ENCODE measurements around the gene SLC22A3.
"Not testable (repeated sequence)": the region's sequence is repeated elsewhere in the genome, so short reads cannot be mapped to it uniquely, and the experiment has no call there.

The SLC22A3 gene, protein sequence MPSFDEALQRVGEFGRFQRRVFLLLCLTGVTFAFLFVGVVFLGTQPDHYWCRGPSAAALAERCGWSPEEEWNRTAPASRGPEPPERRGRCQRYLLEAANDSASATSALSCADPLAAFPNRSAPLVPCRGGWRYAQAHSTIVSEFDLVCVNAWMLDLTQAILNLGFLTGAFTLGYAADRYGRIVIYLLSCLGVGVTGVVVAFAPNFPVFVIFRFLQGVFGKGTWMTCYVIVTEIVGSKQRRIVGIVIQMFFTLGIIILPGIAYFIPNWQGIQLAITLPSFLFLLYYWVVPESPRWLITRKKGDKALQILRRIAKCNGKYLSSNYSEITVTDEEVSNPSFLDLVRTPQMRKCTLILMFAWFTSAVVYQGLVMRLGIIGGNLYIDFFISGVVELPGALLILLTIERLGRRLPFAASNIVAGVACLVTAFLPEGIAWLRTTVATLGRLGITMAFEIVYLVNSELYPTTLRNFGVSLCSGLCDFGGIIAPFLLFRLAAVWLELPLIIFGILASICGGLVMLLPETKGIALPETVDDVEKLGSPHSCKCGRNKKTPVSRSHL

DNA sequence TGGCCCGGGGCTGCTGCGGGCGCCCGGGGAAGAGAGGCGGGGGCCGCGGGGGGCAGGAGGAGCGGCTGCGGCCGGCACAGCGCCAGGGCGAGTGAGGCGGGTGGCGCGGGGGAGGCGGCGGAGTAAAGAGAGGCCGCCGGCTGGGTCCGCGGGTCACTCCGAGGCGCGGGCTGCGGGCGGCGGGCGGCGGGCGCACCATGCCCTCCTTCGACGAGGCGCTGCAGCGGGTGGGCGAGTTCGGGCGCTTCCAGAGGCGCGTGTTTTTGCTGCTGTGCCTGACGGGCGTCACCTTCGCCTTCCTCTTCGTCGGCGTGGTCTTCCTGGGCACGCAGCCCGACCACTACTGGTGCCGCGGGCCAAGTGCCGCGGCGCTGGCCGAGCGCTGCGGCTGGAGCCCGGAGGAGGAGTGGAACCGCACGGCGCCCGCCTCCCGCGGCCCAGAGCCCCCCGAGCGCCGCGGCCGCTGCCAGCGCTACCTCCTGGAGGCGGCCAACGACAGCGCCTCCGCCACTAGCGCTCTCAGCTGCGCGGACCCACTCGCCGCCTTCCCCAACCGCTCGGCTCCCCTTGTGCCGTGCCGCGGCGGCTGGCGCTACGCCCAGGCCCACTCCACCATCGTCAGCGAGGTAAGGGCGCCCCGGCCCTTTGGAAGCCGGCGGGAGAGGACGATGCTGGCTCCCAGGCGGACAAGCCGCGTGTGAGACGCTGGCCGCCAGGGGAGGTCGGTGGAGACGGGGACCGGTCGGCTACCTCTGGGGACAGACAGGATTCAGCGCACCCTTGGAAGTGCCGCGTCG, at the start of gene SLC22A3:
TSS of gene SLC22A3 (plus strand) at position 156 of the 797 bp plus-strand sequence. CDS start at position 198, 42 bp downstream.
- no peak for DNase-seq

DNA sequence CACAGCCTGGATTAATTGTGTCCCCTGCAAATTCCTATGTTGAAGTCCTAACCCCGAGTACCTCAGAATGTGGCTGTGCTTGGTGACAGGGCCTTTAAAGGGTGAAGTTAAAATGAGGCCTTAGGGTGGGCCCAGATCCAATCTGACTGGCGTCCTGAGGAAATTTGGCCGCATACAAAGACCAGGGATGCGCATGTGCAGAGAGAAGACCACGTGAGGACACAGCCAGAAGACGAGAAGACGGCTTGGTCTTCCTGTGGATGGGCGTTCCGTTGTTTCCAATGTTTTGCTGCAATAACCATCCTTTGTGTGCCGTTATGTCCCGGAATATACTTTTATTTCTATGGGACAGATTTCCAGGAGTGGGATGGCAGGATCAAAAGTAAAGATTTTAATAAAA, 48.6 kb upstream of the SLC22A3 start:
- DNase-seq: no peak

DNA sequence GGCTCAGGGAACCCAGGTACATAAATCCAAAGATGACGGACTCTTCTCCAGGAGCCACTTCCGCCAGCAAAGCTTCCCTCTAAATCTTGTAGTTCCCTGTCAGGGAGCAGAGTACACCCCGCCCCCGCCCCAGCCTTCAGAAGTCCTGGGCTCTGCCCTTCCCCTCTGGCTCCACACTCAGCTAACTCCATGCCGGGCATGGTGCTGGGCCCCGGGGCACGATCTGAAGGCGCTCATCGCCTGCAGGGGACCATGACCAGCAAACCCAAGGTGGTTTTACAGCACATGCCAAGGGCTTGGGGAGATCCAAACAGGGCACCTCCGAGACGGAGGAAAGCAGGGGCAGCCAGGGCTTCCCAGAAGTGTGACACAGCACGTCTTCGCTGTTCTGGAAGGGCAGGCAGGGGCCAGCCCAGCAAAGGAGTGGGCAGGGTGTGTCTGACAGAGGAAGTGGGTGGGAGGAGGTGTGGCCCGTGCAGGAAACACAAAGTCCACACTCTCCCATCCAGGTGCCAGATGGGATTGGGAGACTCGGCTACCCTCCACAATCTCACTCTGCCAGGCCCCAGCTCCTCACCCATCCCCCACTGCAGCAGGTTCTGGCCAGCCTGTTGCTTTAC, 48.0 kb upstream of the SLC22A3 start:
- no peak for DNase-seq

DNA sequence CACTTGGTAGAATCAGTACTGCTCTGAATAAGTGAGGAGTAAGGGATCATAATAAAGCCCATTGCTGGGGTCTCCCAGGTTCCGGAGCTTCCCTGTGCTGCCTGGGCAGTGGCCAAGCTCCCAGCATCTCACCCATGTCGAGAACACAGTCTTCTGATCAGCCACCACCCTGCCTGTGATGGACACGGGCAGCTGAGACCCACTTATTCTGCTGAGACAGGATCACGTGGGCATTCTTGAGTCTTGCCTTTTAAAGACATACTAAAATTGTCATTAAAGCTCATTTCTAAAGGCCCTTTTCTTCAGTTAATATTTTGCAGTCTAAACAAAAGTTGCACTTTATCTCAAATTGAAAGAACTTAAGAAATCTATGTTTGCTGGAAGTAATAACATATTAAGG, 46.8 kb upstream of the SLC22A3 start:
- no peak for DNase-seq

DNA sequence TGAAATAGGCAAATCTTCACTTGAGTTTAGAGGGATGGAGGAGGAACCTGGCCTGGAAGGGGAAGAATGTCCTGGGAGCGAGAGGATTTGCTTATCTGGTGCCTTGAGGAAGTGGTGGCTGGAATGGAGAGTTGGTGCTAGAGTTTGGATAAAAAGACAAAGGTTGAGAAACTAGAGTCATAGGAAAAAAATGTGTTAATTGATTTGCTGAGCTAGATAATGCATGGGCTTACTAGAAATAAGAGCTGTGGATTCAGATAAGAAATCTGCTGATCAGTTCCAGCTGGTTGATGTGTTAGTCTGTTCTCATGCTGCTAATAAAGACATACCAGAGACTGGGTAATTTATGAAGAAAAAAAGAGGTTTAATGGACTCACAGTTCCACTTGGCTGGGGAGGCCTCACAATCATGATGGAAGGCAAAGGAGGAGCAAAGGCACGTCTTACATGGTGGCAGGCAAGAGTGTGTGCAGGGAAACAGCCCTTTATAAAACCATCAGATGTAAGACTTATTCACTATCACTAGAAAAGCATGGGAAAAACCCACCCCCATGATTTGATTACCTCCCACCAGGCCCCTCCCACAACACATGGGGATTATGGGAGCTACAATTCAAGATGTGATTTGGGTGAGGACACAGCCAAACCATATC, 45.6 kb upstream of the SLC22A3 start:
- DNase-seq: not testable (repeated sequence)

DNA sequence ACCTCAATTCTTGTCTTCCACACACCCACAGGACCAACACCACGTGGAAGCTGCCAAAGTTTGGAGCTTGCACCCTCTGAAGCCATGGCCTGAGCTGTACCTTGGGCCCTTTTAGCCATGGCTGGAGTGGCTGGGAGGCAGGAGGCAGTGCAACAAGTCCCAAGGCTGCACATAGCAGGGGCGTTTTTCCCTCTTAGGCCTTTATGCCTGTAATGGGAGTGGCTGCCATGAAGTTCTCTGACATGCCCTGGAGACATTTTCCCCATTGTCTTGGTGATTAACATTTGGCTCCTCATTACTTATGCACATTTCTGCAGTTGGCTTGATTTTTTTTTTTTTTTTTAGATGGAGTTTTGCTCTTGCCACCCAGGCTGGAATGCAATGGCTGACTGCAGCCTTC, 44.4 kb upstream of the SLC22A3 start:
- no peak for DNase-seq

DNA sequence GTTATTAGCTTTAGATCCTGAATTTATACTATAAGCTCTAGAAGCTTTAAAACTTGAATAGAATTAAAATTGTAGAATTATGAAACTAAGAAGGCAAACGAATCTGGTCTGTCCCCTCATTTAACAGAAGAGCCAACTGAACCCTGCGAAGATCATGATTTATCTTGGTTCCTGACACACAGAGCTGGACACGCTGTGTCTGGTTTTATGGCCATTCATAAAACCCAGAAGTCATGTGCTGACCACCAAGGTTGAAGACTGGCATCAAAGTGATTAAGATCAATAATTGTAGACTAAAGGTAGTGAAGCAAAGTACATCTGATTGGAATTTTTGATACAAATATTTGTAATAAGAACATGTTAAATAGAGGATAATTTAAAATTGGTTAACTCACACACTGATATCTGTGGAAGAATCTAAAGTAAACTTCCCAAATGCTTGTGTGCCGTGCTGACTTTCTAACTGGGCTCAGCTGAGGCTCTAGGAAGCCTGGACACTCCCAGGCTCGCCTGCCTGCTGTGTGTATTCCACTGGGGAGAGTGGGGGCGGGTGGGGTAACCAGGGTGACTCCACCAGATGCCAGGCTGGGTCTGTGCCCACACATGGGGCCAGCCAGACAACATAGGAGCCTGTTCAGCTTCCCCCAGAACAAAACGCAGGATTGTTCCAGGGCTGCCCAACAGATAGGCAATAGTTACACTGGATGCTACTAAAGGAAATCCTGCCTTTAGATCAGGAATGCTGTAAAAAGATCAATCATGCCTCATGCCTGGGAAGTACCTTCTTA, 42.1 kb upstream of the SLC22A3 start:
- no peak for DNase-seq

DNA sequence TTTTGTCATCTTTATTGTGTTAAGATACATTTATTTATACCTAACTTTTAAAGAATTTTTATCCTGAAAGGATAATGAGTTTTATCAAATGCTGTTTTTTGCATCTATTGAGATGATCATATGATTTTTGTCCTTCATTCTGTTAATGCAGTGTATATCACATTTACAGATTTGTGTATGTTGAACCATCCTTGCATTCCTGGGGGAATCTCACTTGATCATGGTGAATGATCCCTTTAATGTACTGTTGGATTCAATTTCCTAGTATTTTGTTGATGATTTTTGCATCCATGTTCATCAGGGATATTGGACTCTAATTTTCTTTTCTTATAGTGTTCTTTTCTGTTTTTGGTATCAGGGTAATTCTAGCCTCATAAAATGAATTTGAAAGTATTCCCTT, 38.5 kb upstream of the SLC22A3 start:
- no peak for DNase-seq

DNA sequence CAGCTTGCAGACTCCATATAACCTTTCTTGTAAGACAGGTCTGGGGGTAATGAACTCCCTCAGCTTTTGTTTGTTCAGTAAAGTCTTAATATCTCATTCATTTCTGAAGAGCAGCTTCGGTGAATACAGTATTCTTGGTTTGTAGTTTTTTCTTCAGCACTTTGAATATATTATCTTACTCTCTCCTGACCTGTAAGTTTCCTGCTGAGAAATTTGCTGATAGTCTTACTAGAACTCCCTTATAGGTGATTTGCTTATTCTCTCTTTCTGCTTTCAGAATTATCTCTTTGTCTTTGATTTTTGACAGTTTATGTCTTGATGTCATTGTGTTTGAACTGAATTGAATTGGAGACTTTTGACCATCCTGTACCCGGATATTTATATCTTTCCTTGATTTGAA, 35.3 kb upstream of the SLC22A3 start:
- no peak for DNase-seq

DNA sequence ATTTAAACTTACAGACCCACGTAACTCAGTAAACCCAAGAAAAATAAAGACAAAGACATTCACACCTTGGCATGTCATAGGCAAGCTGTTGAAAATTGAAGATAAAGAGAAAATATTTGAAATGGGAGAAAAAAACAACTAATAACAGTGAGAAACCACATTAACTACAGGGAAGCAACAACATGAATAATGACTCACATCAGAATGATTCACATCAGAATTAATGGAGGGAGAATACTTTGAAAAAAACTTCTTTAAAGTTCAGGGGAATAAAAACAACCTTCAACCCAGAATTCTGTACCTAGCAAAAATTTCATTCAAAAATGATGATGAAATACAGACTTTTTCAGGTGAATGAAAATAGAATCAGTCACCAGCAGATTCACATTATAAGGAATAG, 32.9 kb upstream of the SLC22A3 start:
- no peak for DNase-seq

DNA sequence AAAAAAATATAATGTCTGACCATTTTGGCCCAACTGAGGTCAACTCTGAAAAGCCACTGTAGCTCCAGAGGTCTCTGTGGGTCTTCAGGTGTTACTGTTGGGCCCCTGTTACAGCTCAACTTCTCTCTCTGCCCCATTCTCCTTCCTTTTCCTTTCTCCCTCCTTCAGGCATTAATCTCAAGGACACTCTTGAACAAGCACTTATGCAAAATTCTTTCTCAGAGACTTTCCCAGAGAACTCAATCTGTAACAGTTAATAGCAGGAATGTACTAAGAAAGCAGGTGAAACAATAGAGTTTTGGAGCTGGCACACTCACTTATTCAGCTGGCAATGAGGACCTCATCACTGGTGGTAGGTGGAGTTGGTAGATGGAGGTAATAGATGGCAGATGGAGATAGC, 31.9 kb upstream of the SLC22A3 start:
- DNase-seq: no peak

DNA sequence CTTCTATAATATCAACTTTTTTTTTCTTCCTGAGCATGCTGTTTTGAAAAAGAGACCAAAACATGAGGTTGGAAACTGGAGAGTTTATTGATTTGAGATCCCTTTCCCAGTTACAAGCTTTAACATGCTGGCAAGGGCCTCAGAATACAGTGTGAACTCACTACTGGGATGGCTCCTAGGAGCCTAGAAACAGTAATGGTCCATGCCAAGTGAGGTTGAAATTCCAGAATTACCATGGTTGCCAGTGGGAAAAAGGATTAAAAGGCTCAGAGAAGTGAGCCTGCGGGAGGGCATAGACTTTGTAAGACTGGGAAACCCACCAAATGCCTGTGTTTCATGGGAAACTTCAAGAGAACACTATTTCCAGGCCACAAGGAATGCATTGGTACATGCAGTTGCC, 28.9 kb upstream of the SLC22A3 start:
- DNase-seq: no peak

DNA sequence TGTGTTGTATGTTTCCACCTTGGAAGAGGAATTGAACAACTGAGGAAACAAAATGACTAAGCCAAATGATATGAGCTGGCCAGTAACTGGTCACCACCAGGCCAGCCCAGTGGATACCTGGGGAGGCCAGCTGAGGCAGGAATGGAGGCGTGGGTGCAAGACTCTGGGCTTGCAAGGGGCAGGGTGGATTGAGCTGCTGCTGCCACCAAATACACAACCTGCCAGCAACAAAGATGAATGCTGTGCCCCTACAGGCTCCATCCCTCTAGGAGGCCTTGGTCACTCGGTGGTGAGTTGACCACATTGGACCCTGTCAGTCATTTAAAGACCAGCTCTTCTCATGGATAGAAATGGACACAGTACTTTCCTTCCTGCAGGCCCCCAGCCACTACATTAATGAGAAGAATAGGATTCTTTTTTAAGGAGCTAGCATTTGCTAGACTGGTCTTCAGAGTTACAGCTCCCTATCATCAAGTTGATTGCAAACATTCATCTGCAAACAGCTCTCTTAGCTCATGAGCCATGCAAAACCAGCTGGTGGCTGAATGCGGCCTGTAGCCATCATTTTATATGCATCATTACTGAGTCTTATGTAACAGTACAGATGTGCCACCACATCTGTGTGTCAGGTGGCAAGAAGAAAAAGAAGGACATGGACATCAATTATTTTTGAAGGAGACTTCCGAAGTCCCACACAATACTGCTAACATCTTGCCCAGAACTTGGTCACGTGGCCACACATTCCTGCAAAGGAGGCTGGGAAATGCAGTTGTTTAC, 26.3 kb upstream of the SLC22A3 start:
- DNase-seq: no peak

DNA sequence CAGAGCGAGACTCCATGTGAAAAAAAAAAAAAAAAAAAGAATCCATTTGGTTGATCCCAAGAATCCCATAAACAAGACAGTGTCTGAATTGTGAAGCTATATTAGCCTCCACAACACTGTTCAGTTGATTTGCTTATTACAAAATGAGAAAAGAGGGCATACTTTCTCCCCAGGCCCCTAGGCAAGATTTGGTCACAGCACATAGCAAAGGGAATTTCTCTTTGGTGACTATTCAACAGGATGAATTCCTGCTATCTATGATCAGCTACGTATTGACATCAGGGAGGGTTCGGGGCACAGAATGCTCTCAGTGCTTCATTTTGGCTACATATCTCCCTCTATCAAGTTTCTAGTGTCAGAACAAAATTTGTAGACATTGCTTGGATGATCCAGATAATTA, 20.2 kb upstream of the SLC22A3 start:
- DNase-seq: no peak

DNA sequence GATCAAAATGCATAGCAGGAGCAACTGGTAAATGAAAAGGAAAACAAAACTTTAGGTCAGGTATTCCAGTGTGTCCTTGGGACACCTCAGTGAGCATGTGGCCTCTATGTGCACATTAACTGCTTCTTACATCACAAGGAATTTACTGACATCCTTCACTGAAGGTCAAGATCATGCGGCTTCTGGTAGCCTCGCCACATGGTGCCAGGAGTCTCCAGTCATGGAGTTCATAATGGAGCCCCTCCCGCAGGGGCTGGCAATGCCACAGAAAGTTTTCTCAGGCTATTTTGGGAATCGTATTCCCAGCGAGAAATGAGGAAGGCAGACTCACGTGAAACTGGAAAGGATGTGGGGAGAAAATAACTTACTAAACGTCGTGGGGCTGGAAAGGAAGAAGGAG, 19.7 kb upstream of the SLC22A3 start:
- no peak for DNase-seq

DNA sequence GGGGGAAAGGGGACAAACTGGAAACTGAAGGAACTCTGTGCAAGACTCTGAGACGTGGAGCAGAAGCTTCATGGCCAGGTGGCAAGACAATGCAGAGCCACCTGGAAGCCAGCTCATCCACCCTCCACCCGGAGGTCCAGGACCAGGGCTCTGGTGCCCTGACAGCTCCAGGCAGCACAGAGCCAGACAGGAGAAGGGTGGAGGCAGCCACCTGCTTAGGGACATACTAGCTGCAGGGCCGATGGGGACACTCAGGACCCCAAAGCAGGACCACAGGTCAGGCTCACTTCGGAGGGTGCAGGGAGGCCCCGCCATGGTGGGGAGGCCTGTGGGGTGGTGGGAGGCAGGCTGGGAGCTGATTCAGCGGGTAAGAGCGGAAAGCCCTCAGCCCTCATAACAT, 19.0 kb upstream of the SLC22A3 start:
- no peak for DNase-seq

DNA sequence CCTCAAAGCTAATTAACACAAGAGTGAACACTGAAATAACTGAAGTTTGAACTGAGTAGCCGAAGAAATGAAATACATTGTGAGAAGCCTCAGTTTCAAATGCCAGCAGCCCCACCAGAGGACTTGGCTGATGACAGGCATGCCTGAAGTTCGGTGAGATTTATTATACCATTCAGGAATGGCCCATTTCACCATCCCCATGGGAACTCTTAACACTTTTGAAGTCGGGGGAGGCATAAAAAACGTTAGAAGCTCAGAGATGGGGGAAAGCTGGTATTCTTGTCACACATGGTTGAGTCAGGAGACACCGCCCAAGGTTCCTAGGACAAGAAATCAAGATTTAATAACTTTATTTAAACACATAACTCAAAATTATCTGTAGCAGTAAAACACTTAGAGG, 17.6 kb upstream of the SLC22A3 start:
- DNase-seq: no peak

DNA sequence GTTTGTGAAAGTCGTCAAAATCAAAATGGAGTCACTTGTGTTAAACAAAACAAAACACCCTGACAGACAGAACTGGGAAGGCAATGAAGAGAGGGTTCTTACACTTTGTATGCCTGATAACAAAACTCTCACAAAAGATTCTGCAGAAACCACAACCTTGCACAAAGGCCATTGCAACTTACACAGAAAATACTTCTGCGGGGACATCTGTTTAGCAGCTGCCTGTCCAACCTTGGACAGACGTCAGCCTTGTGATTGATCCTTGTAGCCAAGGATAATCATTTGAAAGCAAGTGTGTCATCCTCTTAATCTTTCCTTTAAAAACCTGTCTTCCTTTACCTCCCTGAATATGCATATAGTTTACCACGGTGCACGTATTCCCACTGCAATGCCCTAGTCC, 17.0 kb upstream of the SLC22A3 start:
- DNase-seq: no peak

DNA sequence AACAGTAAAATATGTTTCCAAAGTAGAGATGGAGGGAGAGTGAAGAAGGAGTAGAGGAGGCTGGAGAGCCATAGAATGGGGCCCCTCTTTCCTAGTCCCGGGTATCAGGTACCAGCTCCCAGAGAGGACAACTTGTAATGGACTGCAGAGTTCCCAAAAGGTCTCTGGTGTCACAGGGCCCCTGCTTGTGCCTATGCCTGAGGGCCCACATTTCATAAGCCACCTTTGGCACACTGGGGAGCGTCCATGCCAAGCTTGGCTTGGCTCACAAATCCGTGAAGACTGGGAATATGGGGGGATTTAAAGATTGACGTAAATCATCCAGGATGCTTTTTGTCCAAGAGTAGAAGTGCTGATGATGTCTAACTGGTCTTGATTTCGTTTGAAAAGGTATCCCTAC, 16.4 kb upstream of the SLC22A3 start:
- DNase-seq: no peak

DNA sequence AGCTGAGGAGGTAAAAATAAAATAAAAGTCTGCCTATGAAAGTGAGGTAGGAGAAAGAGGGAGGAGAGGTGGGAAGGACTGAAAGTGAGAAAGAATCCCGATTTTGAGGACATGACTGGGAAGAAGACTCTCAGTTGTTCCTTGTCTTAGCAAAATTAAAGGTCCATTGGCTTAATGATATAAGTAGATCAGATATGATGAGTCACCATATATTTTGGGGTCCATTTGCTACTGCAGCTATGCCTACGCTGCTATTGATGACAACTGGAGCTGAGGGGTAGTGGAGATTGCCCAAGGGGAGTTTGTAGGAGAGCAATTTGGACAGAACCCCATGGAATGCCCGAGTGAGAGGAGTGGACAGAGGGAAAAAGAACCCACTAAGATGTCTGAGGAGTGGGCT, 15.1 kb upstream of the SLC22A3 start:
- DNase-seq: no peak

DNA sequence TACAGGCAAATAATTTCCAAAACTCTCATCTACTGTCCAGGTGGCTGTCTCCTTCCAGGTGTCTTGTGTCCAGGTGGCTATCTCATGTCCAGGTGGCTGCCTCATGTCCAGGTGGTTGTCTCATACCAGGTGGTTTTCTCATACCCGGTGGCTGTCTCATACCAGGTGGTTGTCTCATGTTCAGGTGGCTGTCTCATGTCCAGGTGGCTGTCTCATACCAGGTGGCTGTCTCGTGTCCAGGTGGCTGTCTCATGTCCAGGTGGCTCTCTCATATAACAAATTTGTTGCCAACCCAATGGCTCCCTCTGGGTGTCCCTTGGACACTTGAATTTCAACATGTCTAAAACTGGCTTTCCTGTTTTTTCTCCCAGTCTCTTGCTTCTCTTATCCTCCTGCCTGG, 14.3 kb upstream of the SLC22A3 start:
- DNase-seq: no peak

Data from NK-92 treated with Interleukin-12 subunit alpha and Interleukin-12 subunit beta, amount 100 ng/mL, for 24 hours (cell line).